Measurements from ENCODE around the gene SYK. TPM values are rescaled to one million over a fixed set of nuclear protein-coding genes. Genes with fewer than 3 reads are reported as not detected.

Gene SYK
- total and polyA plus RNA-seq, 8 donors: 2.2 to 34.4 (median 18.9) TPM

GRCh38 chr9:90880669-90881068 lies 79.0 kb downstream of the SYK start:
- intact Hi-C loops (cut with DNase I; ENCODE audit: low total_unique reads): no loop called here
- H3K4me1 ChIP-seq: no peaks in the 10 kb centered on the region
- no peaks in the 10 kb centered on the region for H3K27me3 ChIP-seq
- WGBS, 5 donors: 78 to 93% (median 91%) methylated on average over 4 to 6 of the region's 6 CpGs
- peaks cover 3 to 75% (median 47%) of the 10 kb centered on the region in 4 donors for H3K36me3 ChIP-seq
- no peak for DNase-seq
- no peak overlapping the region for H3K27ac ChIP-seq
- H3K9me3 ChIP-seq: peaks cover 0 to 1% (median 0%) of the 10 kb centered on the region in 4 donors
- H3K4me3 ChIP-seq: no peak overlapping the region
- no peak for TF ChIP-seq CTCF (IDR thresholded peaks at IDR 0.05)
- TF ChIP-seq POLR2AphosphoS5 (IDR thresholded peaks at IDR 0.05): no peak
- no peak for TF ChIP-seq EP300 (IDR thresholded peaks at IDR 0.05)
- no peak for TF ChIP-seq POLR2A (IDR thresholded peaks at IDR 0.05)

GRCh38 chr9:90881648-90882047 lies 80.0 kb downstream of the SYK start:
- intact Hi-C loops (cut with DNase I; ENCODE audit: low total_unique reads): no loop called here
- 81 to 90% (median 88%) methylated on average over 9 of the region's 9 CpGs for WGBS, 5 donors
- Histone ChIP-seq H3K4me1 (no peaks in the 10 kb centered on the region), H3K9me3 (peaks cover 0 to 9% (median 0%) of the 10 kb centered on the region in 4 donors), H3K4me3 (no peak overlapping the region), H3K27me3 (no peaks in the 10 kb centered on the region), H3K27ac (no peak overlapping the region), H3K36me3 (peaks cover 3 to 68% (median 48%) of the 10 kb centered on the region in 4 donors)
- peak in 1 of 2 donors; percentile 42 for DNase-seq
- no peak for TF ChIP-seq POLR2A (IDR thresholded peaks at IDR 0.05)
- no peak for TF ChIP-seq EP300 (IDR thresholded peaks at IDR 0.05)
- TF ChIP-seq CTCF (IDR thresholded peaks at IDR 0.05): no peak
- TF ChIP-seq POLR2AphosphoS5 (IDR thresholded peaks at IDR 0.05): no peak

GRCh38 chr9:90882991-90883600 lies 81.5 kb downstream of the SYK start:
- peaks cover 0 to 68% (median 38%) of the 10 kb centered on the region in 4 donors for H3K36me3 ChIP-seq

GRCh38 chr9:90883661-90884060 lies 82.0 kb downstream of the SYK start:
- intact Hi-C loops (cut with DNase I; ENCODE audit: low total_unique reads): no loop called here
- H3K36me3 ChIP-seq: peaks cover 0 to 68% (median 41%) of the 10 kb centered on the region in 4 donors
- DNase-seq: no peak
- H3K27ac ChIP-seq: no peak overlapping the region
- H3K27me3 ChIP-seq: no peaks in the 10 kb centered on the region
- H3K4me1 ChIP-seq: no peaks in the 10 kb centered on the region
- peaks cover 0 to 9% (median 0%) of the 10 kb centered on the region in 4 donors for H3K9me3 ChIP-seq
- no peak overlapping the region for H3K4me3 ChIP-seq
- no peak for TF ChIP-seq POLR2AphosphoS5 (IDR thresholded peaks at IDR 0.05)
- no peak for TF ChIP-seq EP300 (IDR thresholded peaks at IDR 0.05)
- no peak for TF ChIP-seq POLR2A (IDR thresholded peaks at IDR 0.05)
- TF ChIP-seq CTCF (IDR thresholded peaks at IDR 0.05): no peak
- WGBS, 5 donors: 73 to 98% (median 93%) methylated on average over 2 of the region's 2 CpGs

More at GRCh38 chr9:90882991-90883600, 81.5 kb downstream of the SYK start:
- no peak for DNase-seq
- Histone ChIP-seq H3K9me3 (peaks cover 0 to 9% (median 0%) of the 10 kb centered on the region in 4 donors), H3K4me1 (no peaks in the 10 kb centered on the region), H3K27me3 (no peaks in the 10 kb centered on the region), H3K27ac (no peak overlapping the region), H3K4me3 (no peak overlapping the region)
- WGBS, 5 donors: 87 to 100% (median 97%) methylated on average over 1 to 4 of the region's 4 CpGs
- no peak for TF ChIP-seq POLR2AphosphoS5 (IDR thresholded peaks at IDR 0.05)
- TF ChIP-seq POLR2A (IDR thresholded peaks at IDR 0.05): no peak
- TF ChIP-seq EP300 (IDR thresholded peaks at IDR 0.05): no peak
- TF ChIP-seq CTCF (IDR thresholded peaks at IDR 0.05): no peak
- intact Hi-C loops (cut with DNase I; ENCODE audit: low total_unique reads): no loop called here

Data from stomach (tissue), 9 donors.